GOT3 (cell line): ENCODE results near the gene TYK2.

Experiments
- DNase-seq: peaks from one replicate; lab custom pipeline; 2025; ENCODE audit warnings: mixed read lengths; lab: John Stamatoyannopoulos, UW

The TYK2 gene

DNA sequence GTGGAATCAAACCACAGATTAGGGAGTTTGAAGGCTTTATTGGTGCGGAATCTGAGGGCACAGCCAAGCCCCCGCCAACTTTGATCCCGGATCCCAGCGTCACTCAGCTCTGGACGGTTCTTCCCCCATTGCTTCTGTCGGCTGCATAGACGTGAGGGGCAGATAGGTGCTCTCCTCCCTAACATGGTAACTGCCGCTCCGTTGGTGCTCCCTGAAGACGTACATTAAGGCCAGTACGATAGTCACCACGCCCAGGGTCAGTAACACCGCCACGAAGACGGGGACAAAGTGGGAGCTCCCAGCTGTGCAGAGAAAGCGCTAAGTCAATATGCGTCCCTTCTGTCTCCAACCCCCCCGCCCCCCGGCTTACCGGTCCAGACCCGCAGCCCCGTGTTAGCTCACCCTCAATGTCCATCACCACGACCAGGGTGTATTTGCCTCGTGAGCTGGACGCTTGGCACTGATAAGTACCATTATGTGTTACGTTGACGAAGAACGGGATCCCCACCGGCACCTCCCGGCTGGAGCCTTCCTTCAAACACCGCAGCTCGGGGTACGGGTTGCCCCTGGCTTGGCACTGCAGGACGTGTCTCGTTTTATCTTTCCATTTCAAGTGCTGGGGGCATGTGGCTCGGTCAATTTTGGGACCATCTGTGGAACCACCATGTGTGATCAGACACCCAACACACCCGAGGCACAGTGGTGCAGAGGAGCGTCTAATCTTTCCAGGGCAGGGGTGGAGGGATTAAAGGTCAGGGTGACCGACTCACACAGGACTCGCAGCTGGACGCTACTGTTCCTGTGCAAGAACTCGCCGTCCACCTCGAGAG, 46.4 kb downstream of the TYK2 start:
- DNase-seq, result no peak

DNA sequence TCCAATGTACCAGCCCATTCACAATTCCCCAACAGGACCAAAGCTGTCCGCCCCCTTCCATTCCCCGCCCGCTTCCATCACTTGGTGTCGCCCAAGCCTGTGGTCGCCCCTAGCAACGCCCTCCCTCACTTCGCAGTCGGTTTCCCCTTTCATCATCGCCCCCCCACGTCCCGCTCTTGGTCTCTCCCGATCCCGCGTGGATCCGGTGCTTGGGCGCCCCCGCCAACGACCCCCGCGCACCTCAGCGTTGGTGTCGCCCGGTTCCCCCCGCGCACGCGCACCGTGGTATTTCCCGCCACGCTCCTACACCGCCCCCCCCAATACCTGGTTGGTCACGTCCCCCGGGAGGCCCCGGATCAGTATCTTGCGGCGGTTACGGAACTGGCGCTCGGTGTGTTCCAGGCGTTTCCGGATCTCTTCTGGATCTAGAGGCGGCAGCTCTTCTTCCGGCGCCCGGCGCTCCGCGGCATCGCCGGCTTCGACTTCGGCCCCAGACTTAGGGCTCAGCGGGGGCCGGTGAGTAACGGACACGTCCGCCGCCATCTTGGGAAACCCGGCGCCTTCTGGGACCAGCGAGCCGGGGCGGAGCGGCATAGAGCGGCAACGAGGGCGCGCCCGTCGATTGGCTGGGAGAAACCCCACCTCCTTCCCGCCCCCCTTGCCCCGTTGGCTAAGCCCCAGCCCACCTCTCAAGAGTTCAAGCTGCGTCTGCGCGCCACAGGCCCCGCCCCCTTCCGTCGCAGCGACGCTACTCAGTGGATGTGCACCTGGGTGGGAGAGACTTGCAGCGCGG, 47.2 kb downstream of the TYK2 start, which contains the start of gene RAVER1:
RAVER1 (minus strand) TSS at position 565 of the 793 bp plus-strand sequence; CDS start at position 543, 22 bp downstream.
- DNase-seq, result peak; percentile 93

DNA sequence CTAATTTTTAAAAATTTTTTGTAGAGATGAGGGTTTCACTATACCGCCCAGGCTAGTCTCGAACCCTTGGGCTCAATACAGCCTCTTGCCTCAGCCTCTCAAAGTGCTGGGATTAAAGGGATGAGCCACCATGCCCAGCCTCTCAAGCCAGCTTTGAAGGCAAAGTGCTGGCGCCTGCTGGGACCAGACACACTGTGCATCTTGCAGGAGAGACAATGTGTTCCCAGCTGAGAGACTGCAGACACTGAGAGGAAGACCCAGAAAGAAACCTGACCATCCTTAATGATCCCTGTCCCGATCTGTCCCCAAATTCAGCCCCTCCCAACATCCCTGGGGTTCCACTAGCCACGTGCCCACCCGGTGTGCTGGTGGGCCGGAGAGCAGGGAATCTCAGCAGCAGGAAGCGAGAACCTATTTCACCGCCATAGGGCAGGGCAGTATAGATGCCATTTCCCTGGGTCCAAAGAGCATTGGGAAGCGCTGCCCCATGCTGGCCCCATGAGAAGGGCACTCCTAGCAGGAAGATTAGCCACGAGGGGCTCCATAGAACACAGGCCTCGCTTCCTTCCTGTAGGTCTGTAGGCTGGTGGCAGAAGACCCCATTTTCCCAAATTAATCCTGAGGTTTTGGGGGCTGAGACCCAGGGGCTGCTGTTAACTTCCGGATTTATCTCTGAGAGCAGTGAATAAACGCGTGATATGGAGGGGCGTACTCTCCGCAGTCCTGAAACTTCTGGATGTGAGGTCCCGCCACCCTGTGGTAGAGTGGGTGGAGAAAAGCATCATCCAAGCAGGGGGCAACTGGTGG, 48.0 kb downstream of the TYK2 start:
- no peak for DNase-seq

DNA sequence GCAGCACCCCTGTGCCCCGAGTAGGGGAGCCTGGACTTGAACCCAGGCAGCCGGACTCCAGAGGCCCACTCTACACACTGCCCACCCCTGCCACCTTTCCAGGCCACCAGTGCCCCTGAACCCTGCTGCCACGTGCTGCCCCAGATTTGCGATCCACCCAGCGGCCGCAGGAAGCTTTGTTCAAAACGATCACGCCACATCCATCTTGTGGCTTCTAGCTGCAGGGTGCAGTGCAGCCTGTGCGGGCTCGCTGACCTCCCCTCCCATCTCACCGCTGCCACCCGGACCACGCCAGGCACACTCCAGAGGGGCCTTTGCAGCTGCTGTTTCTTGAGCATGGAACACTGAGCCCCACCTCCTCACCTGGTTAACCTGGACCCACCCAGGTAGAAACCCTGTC, 50.8 kb downstream of the TYK2 start:
- DNase-seq, result no peak

DNA sequence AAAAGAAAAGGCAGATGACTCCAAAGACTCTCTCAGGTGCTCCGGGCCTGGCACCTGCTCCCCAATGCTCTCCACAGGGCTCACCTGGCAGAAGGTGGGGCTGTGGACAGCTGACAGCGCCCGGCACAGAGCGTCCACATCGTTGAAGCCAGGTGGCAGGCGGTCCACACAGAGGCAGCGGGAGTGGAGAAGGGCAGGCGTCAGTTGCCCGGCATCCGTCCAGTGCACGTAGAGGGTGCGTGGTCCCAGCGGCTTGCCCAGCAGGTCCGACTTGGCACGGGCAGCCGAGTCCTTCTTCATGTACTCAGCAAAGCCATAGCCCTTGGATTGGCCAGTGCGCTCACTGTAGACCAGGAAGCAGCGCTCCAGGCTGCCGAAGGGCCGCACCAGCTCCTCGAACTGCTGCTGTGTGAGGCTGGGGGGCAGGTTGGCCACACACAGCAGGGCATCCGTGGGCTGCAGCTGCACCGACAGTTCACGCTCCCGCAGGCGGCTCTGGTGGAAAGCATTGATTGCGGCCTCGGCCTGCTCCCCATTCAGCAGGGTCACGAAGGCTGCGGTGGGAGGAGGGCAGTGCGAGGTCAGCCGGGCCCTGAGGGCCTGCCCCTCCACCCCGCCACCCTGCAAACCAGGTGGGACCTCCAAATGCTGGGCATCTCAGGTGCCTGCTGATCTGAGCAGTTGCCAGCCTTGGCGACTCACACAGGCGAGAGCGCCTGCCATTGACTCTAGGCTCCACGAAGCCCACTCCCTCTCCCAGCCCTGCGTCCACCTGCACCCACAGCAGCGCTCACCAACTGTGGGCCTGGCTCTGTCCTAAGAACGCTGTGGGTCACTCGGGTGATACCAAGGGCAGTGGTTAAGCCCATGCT, 51.6 kb downstream of the TYK2 start:
- DNase-seq, result no peak

- no peak for DNase-seq
These were observed 52.6 kb downstream of the TYK2 start for GRCh38 chr19:10327793-10328192.

GRCh38 chr19:10325732-10326131, 54.6 kb downstream of the TYK2 start:
- no peak for DNase-seq

DNA sequence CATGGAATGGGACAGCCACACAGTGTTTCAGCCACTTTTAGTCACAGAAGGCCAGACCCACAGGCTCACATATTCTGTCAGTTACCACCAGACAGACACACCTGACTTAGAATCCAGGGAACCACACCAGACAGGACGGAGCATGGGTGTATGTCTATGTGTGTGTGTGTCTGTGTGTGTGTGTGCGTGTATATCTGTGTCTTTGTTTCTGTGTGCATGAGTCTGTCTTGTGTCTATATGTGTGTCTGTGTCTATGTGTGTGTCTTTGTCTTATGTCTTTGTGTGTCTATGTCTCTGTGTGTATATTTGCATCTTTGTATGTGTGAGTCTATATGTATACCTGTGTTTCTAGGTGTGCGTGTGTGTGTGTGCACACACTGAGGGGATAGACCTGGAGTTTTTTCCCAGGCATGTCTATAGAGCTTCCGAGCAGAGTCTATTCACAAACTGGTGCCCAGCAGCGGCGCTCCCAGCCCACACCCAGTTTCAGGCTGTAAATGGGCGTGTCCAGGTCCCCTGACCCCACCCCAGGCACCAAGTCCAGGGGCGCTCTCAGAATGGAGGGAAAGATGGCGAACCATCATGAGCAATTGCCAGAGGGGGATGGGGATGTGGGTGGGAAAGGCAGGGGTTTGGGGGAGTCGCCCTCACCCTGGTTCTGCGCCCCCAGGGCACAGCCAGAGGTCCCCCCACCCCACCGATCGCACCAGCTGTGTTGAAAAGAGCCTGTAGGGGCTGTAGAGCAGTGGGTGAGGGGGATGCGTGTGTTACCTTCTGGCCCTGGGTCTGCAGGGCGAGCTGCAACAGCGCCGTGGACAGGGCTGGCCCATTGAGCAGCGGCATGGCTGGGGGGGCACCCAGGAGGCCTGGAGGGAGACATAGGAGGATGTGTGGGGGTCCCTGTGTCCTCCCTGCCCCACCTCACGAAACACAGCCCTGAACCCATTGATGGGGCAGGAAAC, 58.2 kb downstream of the TYK2 start:
- no peak for DNase-seq

DNA sequence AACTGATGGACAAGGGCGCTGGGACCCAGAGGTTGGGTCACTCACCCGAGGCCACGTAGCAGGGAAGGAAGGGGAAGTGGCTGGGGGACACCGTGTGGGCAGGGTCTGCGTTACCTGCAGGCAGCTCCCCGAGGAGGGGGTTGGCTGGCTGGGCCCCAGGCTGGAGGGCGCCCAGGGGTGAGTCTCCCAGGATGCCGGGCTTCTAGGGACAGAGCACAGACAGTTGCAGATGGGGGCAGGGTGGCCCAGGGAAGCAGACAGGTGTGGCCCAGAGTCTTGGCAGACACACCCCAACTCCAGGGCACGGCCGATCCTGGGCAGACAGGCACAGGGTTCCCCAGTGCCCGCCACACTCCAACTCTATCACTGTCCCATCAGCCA, 59.0 kb downstream of the TYK2 start:
- no peak for DNase-seq

- no peak for DNase-seq
These were observed 59.6 kb downstream of the TYK2 start for GRCh38 chr19:10320602-10321416.

- DNase-seq, result no peak
These were observed 61.3 kb downstream of the TYK2 start for GRCh38 chr19:10318807-10319682.

- no peak for DNase-seq
These were observed 62.4 kb downstream of the TYK2 start for GRCh38 chr19:10317857-10318462.

DNA sequence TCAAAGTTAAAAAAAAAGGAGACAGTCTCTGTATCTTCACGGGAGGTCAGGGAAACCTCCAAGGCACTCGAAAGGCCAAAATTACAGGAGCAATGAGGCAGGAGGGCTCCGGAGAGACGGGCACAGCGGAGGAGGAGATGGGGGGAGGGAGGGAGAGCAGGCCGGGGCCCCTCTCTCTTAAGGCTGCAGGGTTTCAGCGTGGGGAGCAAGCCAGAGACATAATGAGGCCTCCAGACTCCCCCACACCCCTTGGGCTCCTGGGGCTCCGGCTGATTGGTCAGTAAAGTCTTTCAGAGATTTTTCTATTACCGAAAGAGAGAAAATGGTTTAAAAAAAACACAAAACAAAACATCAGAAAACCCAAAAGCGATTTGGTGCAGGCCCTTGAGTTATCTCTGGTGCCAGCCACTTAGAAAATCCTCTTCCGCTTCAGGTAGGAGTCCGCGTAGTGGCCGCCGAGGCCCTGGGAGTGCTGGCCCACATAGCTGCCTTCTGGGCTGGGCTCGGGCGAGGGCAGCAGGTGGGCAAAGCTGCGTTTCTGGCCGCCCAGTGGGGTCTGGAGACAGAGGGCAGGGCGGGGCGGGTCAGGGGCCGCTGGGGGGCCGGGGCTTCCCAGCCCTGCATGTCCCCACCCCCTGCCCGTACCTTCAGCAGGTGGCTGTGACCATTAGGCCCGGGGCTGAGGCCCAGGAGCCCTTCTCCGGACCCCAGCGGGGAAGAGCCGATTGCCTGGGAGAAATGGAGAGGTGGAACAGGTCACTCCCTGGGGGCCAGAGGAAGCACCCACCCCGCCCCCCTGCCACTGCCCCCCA, 63.1 kb downstream of the TYK2 start:
- no peak for DNase-seq

DNA sequence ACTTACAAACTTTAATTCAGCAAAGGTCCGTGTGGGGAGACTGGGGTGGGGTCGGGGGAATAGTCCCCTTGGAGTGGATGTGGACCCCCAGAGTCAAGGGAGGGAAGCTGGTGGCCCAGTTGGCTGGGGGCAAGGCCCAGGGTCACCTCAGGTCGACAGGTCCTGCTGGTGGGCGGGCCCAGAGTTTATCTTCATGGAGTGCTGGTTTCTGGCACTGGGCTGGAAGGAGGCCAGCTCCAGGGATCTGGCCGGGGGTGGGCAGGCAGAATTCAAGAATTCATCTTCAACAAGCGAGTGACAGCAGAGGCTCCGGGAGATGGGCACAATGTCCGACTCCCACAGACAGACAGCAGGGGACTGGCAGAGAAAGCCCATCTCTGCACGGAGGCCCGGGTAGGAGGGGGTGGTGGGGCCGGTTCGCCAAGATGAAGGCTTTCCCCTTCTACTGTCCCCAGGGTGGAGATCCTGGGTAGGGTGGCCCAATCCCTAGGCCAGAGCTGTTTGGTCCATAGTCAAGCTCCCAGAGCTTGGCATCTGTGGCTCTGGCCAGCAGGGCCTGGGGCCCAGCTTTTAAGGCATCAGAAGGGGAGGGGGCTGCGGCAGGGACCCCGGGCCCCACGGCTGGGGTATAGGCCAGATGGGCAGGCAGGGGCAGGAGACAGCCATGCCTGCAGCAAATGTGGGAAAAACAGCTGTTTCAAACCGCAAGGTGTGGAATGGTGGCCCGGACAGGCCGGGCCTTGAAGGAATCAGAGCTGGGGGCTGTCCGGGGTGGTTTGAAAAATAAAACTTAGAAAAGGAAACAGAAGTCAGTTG, 63.9 kb downstream of the TYK2 start:
- no peak for DNase-seq

GRCh38 chr19:10315335-10316214, 64.8 kb downstream of the TYK2 start, which contains the start of gene FDX2:
FDX2 (minus strand) TSS chr19:10316015; CDS start chr19:10315996, 19 bp downstream.
- peak; percentile 44 for DNase-seq
